HG03432 (cell line): ENCODE measurements around the gene MINK1.
"Not testable (repeated sequence)": the region's sequence is repeated elsewhere in the genome, so short reads cannot be mapped to it uniquely, and the experiment has no call there.

ENCODE experiments used
- ATAC-seq: cut with Tn5 transposase; IDR thresholded peaks from one replicate; pipeline ENCODE4 v1.9.1; 2021; ENCODE audit warnings: mild to moderate bottlenecking, moderate library complexity; ENCODE audit not compliant: unreplicated experiment

MINK1 gene

DNA sequence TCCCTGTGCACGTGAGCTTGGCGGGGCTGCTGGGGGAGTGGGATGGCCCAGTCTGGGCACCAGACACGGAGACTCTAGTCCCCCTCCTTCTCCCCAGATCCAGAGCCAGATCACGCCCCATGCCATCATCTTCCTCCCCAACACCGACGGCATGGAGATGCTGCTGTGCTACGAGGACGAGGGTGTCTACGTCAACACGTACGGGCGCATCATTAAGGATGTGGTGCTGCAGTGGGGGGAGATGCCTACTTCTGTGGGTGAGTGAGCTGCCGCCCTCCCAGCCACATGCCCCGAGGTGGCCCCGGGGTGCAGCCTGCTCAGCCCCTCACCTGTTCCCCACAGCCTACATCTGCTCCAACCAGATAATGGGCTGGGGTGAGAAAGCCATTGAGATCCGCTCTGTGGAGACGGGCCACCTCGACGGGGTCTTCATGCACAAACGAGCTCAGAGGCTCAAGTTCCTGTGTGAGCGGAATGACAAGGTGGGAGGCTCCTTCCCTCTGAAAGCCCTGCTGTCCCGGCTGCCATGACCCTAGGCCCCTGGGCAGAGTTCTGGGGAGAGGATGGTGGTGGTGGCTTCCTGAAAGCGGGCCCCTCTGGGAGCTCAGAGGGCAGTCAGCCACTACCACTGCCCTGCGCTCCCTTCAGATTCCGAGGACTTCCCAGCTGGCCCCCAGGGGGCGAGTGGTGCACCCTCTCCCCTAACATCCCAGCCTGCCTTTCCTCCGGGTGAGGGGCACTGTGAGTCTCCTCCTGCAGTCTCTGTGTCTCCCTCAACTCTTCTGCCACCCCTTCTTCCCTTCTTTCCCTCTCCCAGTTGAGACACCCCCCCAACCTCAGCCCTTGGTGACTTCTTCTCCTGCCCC is 63.4 kb downstream of the MINK1 start:
- ATAC-seq, result no peak

DNA sequence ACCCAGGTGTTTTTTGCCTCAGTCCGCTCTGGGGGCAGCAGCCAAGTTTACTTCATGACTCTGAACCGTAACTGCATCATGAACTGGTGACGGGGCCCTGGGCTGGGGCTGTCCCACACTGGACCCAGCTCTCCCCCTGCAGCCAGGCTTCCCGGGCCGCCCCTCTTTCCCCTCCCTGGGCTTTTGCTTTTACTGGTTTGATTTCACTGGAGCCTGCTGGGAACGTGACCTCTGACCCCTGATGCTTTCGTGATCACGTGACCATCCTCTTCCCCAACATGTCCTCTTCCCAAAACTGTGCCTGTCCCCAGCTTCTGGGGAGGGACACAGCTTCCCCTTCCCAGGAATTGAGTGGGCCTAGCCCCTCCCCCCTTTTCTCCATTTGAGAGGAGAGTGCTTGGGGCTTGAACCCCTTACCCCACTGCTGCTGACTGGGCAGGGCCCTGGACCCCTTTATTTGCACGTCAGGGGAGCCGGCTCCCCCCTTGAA is 64.1 kb downstream of the MINK1 start:
- no peak for ATAC-seq

DNA sequence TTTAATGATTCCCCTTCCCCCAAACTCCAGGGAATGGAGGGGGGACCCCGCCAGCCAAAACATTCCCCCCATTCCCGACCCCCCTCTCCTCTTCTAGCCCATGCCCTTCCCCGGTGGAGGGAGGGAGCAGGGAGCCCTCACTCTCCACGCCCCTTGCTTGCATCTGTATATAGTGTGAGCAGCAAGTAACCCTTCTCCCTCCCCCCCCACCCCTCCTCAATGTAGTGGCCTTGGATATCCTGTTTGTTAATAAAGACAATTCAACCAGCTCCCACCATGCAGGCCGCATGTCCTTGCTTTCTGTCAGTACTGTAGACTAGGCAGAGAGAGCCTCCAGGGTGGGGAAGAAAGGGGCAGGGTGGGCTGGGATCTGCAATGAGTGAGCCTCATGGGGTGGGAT is 64.6 kb downstream of the MINK1 start:
- no peak for ATAC-seq

- ATAC-seq, result no peak
These were observed 65.2 kb downstream of the MINK1 start for GRCh38 chr17:4898351-4898750.

GRCh38 chr17:4898927-4899326 is 65.8 kb downstream of the MINK1 start:
- ATAC-seq, result no peak

- no peak for ATAC-seq
These were observed 66.4 kb downstream of the MINK1 start, which contains the start of gene C17orf107 for GRCh38 chr17:4899341-4900230. C17orf107 (plus strand) TSS chr17:4899536; CDS start chr17:4899763, 227 bp downstream.

DNA sequence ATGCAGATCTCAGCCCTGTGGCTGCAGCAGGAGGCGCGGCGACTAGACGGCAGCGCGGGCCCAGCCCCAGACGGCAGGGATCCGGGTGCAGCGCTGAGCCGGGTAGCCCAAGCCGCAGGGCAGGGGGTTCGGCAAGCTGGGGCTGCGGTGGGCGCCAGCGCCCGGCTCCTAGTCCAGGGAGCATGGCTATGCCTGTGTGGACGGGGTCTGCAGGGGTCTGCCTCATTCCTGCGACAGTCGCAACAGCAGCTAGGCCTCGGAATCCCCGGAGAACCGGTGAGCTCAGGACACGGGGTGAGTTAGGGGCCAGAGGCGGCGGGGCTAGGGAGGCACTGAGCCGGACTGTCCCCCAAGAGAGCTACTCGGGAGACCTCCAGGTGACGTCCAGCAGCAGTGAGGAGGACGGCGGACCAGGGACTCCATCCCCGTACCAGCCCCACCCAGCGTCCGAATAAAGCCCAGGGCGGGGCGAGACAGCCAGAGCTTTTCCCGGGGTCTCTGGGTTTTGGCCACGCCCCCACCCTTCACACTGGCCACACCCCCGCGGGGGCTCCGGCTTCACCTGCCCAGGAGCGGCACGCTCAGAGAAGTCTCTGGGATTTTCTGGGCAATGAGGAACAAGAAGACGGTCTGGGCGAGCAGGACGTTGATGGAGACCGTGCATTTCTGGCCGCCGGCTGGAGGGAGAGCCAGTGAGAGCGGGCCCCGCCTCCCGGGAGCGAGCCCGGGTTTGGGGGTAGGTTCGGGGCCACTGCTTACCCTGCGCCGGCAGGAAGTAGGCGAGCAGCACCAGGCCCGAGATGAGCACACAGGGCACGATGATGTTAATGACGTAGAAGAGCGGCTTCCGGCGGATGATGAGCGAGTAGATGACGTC is 67.3 kb downstream of the MINK1 start:
- no peak for ATAC-seq

DNA sequence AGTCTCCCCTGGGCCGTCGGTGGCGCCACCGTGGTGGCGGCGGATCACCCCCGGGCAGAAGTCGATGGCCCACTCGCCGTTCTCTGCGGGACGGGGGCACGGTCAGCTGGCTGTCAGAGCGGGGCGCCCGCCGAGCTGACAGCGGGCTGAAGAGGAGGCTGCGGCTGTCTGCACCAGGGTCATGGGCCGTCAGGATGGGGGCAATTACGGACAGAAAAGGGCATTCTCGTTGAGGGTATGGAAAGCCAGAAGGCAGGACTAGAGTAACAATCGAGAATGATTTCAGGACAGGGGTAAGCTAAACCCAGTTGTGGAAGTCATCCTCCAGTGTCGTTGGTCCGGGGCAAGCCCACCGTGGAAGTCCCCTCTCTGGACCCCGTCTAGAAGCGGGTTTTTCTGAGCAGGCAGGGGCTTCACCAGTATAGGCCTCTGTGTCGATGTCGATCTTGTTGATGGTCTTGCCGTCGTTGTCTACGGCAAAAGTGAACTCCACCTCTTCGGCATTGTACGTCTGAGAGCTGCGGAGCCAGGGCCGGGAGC is 68.0 kb downstream of the MINK1 start:
- no peak for ATAC-seq

DNA sequence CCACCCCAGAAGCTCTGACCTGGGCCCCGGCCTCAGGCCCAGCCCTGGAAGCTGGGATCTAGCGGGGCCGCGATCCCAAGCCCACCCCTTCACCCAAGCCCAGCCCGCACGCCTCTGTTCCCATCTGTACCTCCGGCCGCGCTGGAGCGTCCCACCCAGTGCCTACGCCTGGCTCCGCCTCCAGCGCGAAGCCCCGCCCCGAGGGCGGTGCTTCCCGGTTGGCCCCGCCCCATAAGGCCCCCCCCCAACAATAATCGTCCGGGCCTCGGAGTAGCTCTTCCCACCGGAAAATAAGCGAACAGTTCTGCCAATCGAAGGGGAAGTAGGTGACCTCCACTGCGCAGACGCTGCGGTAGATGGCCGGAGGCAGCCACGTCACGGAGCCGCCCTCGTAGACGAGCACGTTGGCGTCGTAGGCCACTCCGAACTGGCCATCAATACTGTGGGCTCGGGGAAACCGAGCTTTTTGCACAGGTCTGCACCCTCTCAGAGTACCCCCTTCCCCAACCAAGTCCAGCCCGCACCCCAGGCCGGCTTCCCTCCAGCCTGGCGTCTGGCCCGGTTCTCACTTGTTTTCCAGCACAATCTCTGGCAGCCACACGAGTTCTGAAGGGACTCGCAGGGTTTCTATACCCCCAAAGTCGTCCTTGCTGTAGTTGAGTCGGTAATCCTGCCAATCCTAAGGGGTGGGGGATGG is 68.7 kb downstream of the MINK1 start:
- ATAC-seq, result no peak

GRCh38 chr17:4902540-4902939 is 69.4 kb downstream of the MINK1 start:
- ATAC-seq, result no peak

DNA sequence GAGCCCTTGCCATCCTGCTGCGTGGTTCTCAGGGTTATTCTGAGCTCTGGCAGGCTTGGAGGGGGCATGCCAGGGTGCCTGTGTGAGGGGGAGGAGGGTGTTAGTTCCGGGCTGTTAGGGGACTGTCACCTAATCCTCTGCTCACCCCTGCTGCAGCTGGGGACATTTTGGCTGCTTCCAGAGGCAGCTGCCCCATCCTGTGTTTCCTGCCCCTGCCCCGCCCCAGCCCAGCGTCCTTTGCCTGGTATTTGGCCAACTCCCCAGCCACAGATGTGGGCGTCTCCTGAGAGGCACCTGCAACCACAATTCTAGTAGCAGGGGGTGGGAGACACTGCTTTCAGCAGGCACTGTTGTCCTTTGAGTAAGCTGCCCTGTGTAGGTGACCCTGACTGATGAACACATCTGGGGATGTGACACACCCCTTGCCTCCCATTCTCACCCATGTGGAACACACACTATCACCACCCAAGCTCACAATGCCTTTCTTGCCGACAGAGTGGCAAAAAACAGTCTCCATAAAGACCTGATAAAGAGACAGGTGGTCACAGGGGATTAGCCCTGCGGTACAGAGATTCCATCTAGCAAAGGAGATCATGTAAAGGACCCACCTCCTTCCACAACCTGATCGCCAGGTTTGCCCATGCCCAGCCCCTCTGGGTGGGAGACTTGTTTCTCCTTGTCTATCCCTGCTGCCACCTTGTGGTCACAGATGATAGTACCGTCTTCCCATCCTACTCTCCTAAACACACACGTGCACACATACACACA is 70.1 kb downstream of the MINK1 start, which contains the start of gene CHRNE:
CHRNE (minus strand) TSS at position 48 of the 768 bp plus-strand sequence; CDS start at position 13, 35 bp downstream.
- no peak for ATAC-seq

- ATAC-seq, result not testable (repeated sequence)
These were observed 73.5 kb downstream of the MINK1 start for GRCh38 chr17:4906642-4907041.

DNA sequence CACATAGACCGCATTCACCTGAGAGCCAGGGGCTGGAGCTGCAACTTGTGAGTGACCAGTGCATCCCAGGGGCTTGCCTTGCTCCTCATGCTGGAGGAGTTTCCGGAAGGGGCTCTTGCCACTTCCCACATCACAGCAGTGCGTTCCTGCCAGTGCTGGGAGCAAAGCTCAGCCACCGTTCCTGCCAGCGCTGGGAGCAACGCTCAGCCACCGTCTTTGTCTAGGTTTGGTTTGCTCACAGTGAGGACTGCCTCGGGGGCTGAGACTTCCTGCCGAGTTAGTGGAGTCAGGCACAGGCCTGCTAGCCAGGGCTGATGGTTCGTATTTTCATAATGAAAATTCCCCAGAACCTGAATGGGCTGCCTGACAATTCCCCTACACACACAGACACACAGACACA is 75.2 kb downstream of the MINK1 start:
- no peak for ATAC-seq

- ATAC-seq, result no peak
These were observed 75.8 kb downstream of the MINK1 start for GRCh38 chr17:4908711-4909496.

DNA sequence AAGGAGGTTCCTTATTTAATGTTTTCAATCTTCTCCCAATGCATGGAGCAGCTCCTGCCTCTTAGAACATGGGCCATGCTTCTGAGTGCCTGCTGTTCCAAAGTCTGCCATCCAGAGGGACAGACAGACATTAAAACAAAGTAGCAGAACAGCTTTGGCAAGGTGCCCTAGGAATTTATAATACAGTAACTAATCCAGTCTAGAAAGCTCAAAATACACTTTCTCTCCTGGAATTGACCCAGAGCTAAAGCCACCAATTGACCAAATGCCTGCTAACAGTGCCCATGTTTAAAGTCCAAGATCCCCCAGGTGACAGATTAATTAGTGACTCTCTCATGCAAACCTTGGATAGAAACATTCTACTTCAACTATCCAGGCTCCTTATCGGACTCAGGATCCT is 80.9 kb downstream of the MINK1 start:
- ATAC-seq, result no peak

DNA sequence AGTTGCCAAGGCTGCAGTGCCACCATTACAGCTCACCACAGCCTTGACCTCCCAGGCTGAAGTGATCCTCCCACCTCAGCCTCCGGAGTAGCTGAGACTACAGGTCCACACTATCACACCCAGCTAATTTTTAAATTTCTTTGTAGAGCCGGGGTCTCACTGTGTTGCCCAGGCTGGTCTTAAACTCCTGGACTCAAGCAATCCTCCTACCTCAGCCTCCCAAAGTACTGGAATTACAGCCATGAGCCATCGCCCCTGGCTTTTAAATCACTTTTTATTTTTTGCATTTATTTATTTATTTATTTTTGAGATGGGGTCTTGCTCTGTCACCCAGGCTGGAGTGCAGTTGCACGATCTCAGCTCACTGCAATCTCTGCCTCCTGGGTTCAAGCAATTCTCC is 81.4 kb downstream of the MINK1 start:
- ATAC-seq, result not testable (repeated sequence)

GRCh38 chr17:4919511-4920047 is 86.4 kb downstream of the MINK1 start:
- no peak for ATAC-seq
